ENCODE data around the gene LTBP1.
A peak's percentile ranks its signal among the peaks of the same experiment; 100 is the strongest.

The LTBP1 gene

DNA sequence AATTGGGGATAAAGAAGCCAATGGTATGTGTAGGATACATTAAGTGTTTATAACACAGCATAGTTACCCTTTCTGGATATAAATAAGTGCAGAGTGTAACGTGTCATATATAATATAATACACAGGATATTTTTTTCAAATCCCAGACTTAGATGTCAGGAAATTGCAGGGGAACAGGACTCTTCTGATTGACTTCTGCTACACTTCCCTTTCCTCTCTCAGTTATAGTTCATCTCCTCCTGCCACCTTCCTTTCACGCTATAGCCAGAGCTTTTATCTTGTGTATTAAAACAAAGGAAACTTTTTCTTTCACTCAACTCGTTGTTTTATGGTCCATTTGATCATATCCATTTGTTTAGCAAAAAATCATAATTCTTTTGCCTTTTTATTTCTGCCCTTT lies 371.7 kb downstream of the LTBP1 start:
- CTCF ChIA-PET, result no interaction called here
- H3K4me3 ChIP-seq (ENCODE audit: low read depth, low read length), result no peak overlapping the region
- POLR2A ChIA-PET, result no interaction called here
- no peak for DNase-seq (ENCODE audit: low read depth, low spot score)
- TF ChIP-seq, protein P1, sequence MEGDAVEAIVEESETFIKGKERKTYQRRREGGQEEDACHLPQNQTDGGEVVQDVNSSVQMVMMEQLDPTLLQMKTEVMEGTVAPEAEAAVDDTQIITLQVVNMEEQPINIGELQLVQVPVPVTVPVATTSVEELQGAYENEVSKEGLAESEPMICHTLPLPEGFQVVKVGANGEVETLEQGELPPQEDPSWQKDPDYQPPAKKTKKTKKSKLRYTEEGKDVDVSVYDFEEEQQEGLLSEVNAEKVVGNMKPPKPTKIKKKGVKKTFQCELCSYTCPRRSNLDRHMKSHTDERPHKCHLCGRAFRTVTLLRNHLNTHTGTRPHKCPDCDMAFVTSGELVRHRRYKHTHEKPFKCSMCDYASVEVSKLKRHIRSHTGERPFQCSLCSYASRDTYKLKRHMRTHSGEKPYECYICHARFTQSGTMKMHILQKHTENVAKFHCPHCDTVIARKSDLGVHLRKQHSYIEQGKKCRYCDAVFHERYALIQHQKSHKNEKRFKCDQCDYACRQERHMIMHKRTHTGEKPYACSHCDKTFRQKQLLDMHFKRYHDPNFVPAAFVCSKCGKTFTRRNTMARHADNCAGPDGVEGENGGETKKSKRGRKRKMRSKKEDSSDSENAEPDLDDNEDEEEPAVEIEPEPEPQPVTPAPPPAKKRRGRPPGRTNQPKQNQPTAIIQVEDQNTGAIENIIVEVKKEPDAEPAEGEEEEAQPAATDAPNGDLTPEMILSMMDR (IDR thresholded peaks at IDR 0.05; ENCODE audit: insufficient read depth, low read length, missing control alignments), result no peak

DNA sequence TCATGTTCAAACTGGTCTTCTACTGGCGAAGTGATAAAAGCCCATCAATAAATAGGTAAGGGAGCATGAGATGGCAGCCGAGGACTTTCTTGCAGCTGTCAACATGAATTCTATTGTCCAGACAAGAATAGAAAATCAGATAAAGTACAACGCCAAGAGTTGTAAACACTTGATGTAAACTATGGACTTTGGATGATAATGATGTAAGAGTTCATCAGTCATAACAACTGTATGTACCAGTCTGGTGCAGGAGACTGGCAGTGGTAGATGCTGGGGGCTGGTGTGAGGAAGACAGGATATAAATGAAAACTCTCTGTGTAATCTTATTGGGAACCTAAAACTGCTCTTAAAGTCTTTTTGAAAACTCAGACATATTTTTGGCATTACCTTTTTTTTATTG lies 373.8 kb downstream of the LTBP1 start:
- ChIA-PET CTCF (no interaction called here), POLR2A (interaction anchor here (0.6 kb wide), 1 partner anchor 8 kb away, joined by 7 read pairs; no protein-coding TSS in a partner anchor)
- no peak for DNase-seq (ENCODE audit: low read depth, low spot score)
- no peak overlapping the region for H3K4me3 ChIP-seq (ENCODE audit: low read depth, low read length)
- TF ChIP-seq, protein P1 (IDR thresholded peaks at IDR 0.05; ENCODE audit: insufficient read depth, low read length, missing control alignments), result no peak

DNA sequence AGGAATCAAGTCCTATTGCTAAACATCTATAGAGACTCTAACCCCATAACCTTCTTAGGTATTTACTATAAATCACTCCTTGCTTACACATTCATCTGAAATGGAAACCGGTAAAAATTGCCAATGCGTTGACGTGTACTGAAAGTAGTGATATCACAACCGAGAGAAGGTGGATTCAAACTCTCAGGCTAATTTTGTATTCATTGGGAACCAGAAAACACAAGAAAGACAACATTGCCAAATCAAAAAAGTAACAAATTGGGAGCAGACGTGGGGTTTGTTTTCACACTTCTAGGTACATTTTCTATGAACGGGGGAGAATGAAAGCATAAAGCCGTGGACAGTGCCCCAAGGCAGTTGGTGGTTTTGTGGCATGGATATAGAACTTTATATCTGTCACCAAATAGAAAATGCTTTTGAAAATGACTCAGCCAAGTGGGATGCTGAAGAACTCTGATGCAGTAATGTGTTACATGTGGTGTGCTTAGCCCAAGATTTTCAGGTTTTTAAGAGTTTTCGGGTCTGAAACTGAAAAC lies 374.6 kb downstream of the LTBP1 start:
- TF ChIP-seq, protein P1 (IDR thresholded peaks at IDR 0.05; ENCODE audit: insufficient read depth, low read length, missing control alignments), result no peak
- CTCF ChIA-PET, result no interaction called here
- H3K4me3 ChIP-seq (ENCODE audit: low read depth, low read length), result peak overlapping the region; percentile 12; the same call in 1 of the 2 replicates
- POLR2A ChIA-PET, result no interaction called here
- no peak for DNase-seq (ENCODE audit: low read depth, low spot score)

DNA sequence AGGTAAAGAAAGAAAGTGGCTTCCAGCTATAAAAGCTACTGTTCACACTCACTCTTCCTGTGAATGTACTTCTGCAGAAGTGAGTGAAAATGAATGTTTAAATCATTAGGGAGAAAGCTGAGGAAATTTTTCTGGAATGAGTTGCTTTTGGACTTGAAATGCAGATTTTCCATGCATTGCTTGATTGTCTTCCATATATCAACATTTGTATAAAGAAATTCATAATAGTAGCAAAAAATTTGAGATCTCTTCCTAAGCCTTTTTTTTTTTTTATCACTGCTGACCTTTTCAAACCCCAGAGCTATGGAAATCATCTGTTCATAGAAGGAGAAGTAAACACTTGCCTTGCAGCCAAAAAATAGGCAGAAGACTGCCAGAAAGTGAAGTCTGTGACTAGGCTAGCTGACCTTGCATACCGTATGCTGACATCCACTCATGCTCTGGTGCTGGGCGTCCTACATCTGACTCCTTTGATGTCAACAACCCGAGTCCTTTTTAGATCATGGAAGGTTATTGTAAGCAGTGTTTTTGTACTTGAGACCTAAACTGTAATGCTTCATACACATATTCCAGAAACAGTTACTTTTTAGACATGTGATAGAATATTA lies 375.2 kb downstream of the LTBP1 start:
- peak; percentile 40 for DNase-seq (ENCODE audit: low read depth, low spot score)
- POLR2A ChIA-PET, result no interaction called here

DNA sequence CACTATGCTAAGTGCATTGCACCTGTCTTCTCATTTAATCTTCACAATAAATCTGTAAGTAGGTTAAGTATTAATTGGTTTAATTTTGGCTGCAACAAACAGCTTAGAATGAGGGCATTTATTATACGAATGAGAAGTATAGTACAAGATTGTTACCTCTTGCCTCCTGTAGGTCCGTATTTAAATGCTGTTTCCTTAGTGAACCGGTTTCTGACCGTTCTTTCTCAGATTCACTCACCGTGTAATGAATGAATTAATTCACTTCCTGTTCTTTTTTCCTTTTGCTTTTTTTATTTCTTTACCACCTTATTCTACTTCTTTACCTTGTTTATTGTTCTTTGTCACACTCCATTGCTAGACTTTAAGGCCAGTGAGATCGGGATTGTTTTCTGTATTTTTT lies 375.9 kb downstream of the LTBP1 start:
- DNase-seq (ENCODE audit: low read depth, low spot score), result no peak
- TF ChIP-seq, protein P1 (IDR thresholded peaks at IDR 0.05; ENCODE audit: insufficient read depth, low read length, missing control alignments), result no peak
- ChIA-PET POLR2A (no interaction called here), CTCF (interaction anchor here (1.0 kb wide), 1 partner anchor 119 kb away, joined by 4 read pairs; no protein-coding TSS in a partner anchor)
- no peak overlapping the region for H3K4me3 ChIP-seq (ENCODE audit: low read depth, low read length)

More for the DNA sequence above, 375.2 kb downstream of the LTBP1 start:
- CTCF ChIA-PET, result no interaction called here
- TF ChIP-seq, protein P1 (IDR thresholded peaks at IDR 0.05; ENCODE audit: insufficient read depth, low read length, missing control alignments), result no peak
- no peak overlapping the region for H3K4me3 ChIP-seq (ENCODE audit: low read depth, low read length)

DNA sequence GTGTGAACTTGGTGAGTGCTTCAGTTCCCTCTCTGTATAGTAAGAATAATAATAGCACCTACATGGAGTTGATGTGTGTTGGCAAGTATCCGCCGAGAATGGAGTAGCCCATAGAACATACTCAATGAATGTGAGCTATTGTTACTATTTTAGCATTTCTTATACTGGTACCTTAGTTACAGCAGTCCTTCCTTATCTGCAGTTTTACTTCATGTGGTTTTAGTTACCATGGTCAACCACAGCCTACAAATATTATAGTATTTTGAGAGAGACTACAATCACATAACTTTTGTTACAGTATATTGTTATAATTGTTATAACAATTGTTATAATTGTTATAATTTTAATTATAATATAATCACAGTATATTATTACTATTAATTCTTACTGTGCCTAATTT lies 377.2 kb downstream of the LTBP1 start:
- ChIA-PET POLR2A (no interaction called here), CTCF (interaction anchor here (0.7 kb wide), 1 partner anchor 72 kb away, joined by 3 read pairs; no protein-coding TSS in a partner anchor)
- DNase-seq (ENCODE audit: low read depth, low spot score), result no peak
- H3K4me3 ChIP-seq (ENCODE audit: low read depth, low read length), result no peak overlapping the region
- TF ChIP-seq, protein P1 (IDR thresholded peaks at IDR 0.05; ENCODE audit: insufficient read depth, low read length, missing control alignments), result no peak
